A549 (cell line): ENCODE data around the gene TAF1L. TPM values are rescaled to one million over a fixed set of nuclear protein-coding genes. Genes with fewer than 3 reads are reported as not detected.
A peak's percentile ranks its signal among the peaks of the same experiment; 100 is the strongest.

Source experiments
- ATAC-seq, 2 experiments: fragments of 200-7000 bp in 1 of 2; fragments of >200 bp in 1 of 2; cut with Nextera tagmentation in 1 of 2; cut with Tn5 transposase in 1 of 2; 3 replicates each; pipeline versions ENCODE4 v1.8.0 to v1.9.1; 2018 to 2020; ENCODE audit warnings: mild to moderate bottlenecking in 1 of 2, moderate library complexity in 1 of 2
- CTCF ChIA-PET: fragments of 300-600 bp; sonication (Branson Sonifier 250); formaldehyde crosslinking; extraction: SDS; loops from one replicate; lab custom pipeline; 2021; ENCODE audit warnings: antibody characterized with exemption, inconsistent platforms; lab: Yijun Ruan, JAX
- POLR2A ChIA-PET: fragments of 350-600 bp; formaldehyde crosslinking; extraction: SDS; loops from one replicate; lab custom pipeline; 2021; ENCODE audit warnings: antibody characterized with exemption, inconsistent platforms; lab: Yijun Ruan, JAX
- DNase-seq, 2 experiments: peaks; one replicate each; pipeline versions ENCODE4 v3.0.0 to v3.0.0-alpha.2; 2011 to 2016; ENCODE audit warnings: low read depth in 1 of 2, low spot score in 1 of 2
- FAIRE-seq: peaks from 2 replicates; lab custom pipeline; 2011; peaks lifted over from hg19 to GRCh38; lab: Jason Lieb, UNC
- H3K27ac ChIP-seq, 2 experiments: fragments of >200 bp; sonication (Bioruptor Twin); formaldehyde crosslinking; 3 replicates each; pipeline ENCODE4 v1.5.1; 2016 to 2017
- H3K4me1 ChIP-seq: fragments of >200 bp; sonication (Bioruptor Twin); formaldehyde crosslinking; 3 replicates; pipeline ENCODE4 v1.6.1; 2016
- H3K4me2 ChIP-seq: fragments of >200 bp; sonication (Bioruptor Twin); formaldehyde crosslinking; 3 replicates; pipeline ENCODE4 v1.6.1; 2016
- H3K4me3 ChIP-seq: fragments of >200 bp; sonication (Bioruptor Twin); formaldehyde crosslinking; 3 replicates; pipeline ENCODE4 v1.5.1; 2016
- H3K9me3 ChIP-seq: fragments of >200 bp; sonication (Bioruptor Twin); formaldehyde crosslinking; 3 replicates; pipeline ENCODE4 v1.6.1; 2016
- KDM5A ChIP-seq: fragments of 200-600 bp; sonication (generic); IDR thresholded peaks from 2 replicates; pipeline ENCODE4 v1.6.1; 2016; ENCODE audit warnings: antibody characterized with exemption, mild to moderate bottlenecking
- RAD21 ChIP-seq, 2 experiments: fragments of >200 bp in 1 of 2; sonication (Bioruptor Twin) in 1 of 2; formaldehyde crosslinking in 1 of 2; IDR thresholded peaks in 1 of 2; conservative IDR thresholded peaks in 1 of 2; 2 replicates in 1 of 2; 3 replicates in 1 of 2; pipeline ENCODE4 v1.6.1; 2012 to 2018; ENCODE audit warnings: inconsistent platforms in 1 of 2
- SMC3 ChIP-seq: fragments of >200 bp; sonication (Bioruptor Twin); formaldehyde crosslinking; IDR thresholded peaks from 3 replicates; pipeline ENCODE4 v1.6.1; 2018; ENCODE audit warnings: inconsistent platforms
- WGBS: methylation state at CpG from one replicate; pipeline ENCODE4 v1.1.6; 2017; ENCODE audit errors: missing lambda C conversion rate; 5-methylcytosine and 5-hydroxymethylcytosine counted together
- polyA plus RNA-seq, 4 experiments: library from polyadenylated mRNA; depleted of rRNA in 3 of 4; stranded (reverse); fragments of >200 nt; fragmentation: RNase III in 1 of 4; extraction: RNeasy Plus Mini Kit Qiagen cat#74134 plus additional on column Dnase treatment in 1 of 4; gene quantifications; 2 replicates in 3 of 4; 3 replicates in 1 of 4; pipeline ENCODE4 v1.2.3, GENCODE V29; 2011 to 2017
- TF ChIP-seq, protein P1 (sequence below): fragments of >200 bp; sonication (Bioruptor Twin); formaldehyde crosslinking; IDR thresholded peaks from 3 replicates; pipeline ENCODE4 v1.5.1; 2016

TAF1L gene
- polyA plus RNA-seq, 2 of the 4 experiments (the other 2 are of a cell fraction): 0.03 TPM; not detected in 1

DNA sequence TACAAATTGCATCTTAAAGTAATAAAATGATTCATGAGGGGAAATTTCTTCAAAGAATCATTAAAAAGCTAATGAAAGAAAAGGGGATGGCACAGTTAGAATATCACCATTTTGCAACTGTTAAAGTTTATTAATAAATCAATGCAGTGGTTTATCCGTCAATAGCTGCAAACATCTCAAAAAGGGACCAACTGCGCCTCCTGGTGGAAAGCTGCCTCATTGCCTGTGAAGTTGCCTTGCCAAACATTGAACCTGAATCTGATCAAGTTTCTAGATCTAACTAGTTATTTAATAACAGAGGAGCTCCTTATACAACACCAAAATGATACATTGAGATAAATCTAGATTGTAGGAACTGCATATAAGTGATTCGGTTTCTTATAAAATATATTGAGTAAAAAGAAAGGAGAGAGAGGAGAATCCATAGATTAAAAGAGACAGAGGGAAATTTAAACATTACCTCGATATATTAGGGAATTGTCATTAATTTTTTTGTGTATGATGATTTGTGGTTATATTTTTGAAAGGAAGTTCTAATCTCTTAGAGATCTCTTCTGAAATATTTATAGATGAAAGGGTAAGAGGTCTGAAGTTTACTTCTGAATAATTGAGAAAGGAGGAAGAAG, 55.6 kb downstream of the TAF1L start:
- FAIRE-seq (peak; percentile 81), ATAC-seq (peak; percentile 48 to 78; a peak in 3 of 6 replicates), DNase-seq (peak; percentile 28 to 59)
- peaks cover 8% of the 10 kb centered on the region; the same call in 2 of the 3 replicates for H3K4me1 ChIP-seq
- POLR2A ChIA-PET: interaction anchor here (0.6 to 1.0 kb wide), 3 partner anchors 54 to 200 kb away, joined by 3 read pairs; partner anchors contain the start of gene RIGI
- WGBS: 2% methylated on average over 4 of the region's 4 CpGs
- H3K27ac ChIP-seq: no peak overlapping the region
- peak overlapping the region; percentile 55; the same call in 2 of the 3 replicates for H3K4me2 ChIP-seq
- CTCF ChIA-PET: interaction anchor here (0.6 to 17.6 kb wide), 46 partner anchors 11 to 422 kb away, joined by 3 to 507 read pairs (median 5); partner anchors contain the start of genes ACO1, RIGI and SMIM27
- no peaks in the 10 kb centered on the region for H3K9me3 ChIP-seq
- no peak overlapping the region for H3K4me3 ChIP-seq
- TF ChIP-seq, protein P1, sequence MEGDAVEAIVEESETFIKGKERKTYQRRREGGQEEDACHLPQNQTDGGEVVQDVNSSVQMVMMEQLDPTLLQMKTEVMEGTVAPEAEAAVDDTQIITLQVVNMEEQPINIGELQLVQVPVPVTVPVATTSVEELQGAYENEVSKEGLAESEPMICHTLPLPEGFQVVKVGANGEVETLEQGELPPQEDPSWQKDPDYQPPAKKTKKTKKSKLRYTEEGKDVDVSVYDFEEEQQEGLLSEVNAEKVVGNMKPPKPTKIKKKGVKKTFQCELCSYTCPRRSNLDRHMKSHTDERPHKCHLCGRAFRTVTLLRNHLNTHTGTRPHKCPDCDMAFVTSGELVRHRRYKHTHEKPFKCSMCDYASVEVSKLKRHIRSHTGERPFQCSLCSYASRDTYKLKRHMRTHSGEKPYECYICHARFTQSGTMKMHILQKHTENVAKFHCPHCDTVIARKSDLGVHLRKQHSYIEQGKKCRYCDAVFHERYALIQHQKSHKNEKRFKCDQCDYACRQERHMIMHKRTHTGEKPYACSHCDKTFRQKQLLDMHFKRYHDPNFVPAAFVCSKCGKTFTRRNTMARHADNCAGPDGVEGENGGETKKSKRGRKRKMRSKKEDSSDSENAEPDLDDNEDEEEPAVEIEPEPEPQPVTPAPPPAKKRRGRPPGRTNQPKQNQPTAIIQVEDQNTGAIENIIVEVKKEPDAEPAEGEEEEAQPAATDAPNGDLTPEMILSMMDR: peak; percentile 97
- peak; percentile 94 for TF ChIP-seq SMC3
- peak; percentile 76 to 80 for TF ChIP-seq RAD21 (conservative IDR thresholded peaks at IDR 0.05 in 1 of 2, IDR thresholded peaks at IDR 0.05 in 1 of 2)
- TF ChIP-seq KDM5A: no peak

Other genes with a start within 250 kb of the TAF1L start
- 3.9 and 4.8 TPM in 2 replicates for gene RIGI, start 109.5 kb downstream of the TAF1L start, polyA plus RNA-seq (2011; rRNA removed)
- 3.8 to 4.8 TPM (median 4.1 TPM) in 3 replicates for gene RIGI, start 109.5 kb downstream of the TAF1L start, polyA plus RNA-seq (2017; fragmentation: RNase III; extraction: RNeasy Plus Mini Kit Qiagen cat#74134 plus additional on column Dnase treatment)
- 10.8 and 12.4 TPM in 2 replicates for gene SMIM27, start 83.3 kb downstream of the TAF1L start, polyA plus RNA-seq (2011; rRNA removed)
- 21.1 to 22.9 TPM (median 21.7 TPM) in 3 replicates for gene SMIM27, start 83.3 kb downstream of the TAF1L start, polyA plus RNA-seq (2017; fragmentation: RNase III; extraction: RNeasy Plus Mini Kit Qiagen cat#74134 plus additional on column Dnase treatment)
- gene TOPORS, start 83.1 kb downstream of the TAF1L start, polyA plus RNA-seq (2011; rRNA removed): 18.8 and 22.2 TPM in 2 replicates
- 15.2 to 19.3 TPM (median 18.2 TPM) in 3 replicates for gene TOPORS, start 83.1 kb downstream of the TAF1L start, polyA plus RNA-seq (2017; fragmentation: RNase III; extraction: RNeasy Plus Mini Kit Qiagen cat#74134 plus additional on column Dnase treatment)
- 64.6 and 91.0 TPM in 2 replicates for gene NDUFB6, start 62.5 kb downstream of the TAF1L start, polyA plus RNA-seq (2011; rRNA removed)
- gene NDUFB6, start 62.5 kb downstream of the TAF1L start, polyA plus RNA-seq (2017; fragmentation: RNase III; extraction: RNeasy Plus Mini Kit Qiagen cat#74134 plus additional on column Dnase treatment): 158 to 176 TPM (median 166 TPM) in 3 replicates
- 0.03 TPM in 1 of 2 replicates, not detected in the other for gene TMEM215, start 147.9 kb upstream of the TAF1L start, polyA plus RNA-seq (2011; rRNA removed)
- 0.03 TPM in 2 of 3 replicates, not detected in the other for gene TMEM215, start 147.9 kb upstream of the TAF1L start, polyA plus RNA-seq (2017; fragmentation: RNase III; extraction: RNeasy Plus Mini Kit Qiagen cat#74134 plus additional on column Dnase treatment)